Middle frontal gyrus (tissue), 1 donor: ENCODE measurements around the gene TEX261.
"Not testable (repeated sequence)": the region's sequence is repeated elsewhere in the genome, so short reads cannot be mapped to it uniquely, and the experiment has no call there.

Experiments used
- DNase-seq: peaks from one replicate; pipeline ENCODE4 v3.0.0-alpha.2; 2015; ENCODE audit warnings: low spot score; ENCODE audit errors: extremely low spot score

Gene TEX261

GRCh38 chr2:71000780-71001591 is 6.3 kb upstream of the TEX261 start:
- no peak for DNase-seq

- not testable (repeated sequence) for DNase-seq
Observed at GRCh38 chr2:70999931-71000330, 5.3 kb upstream of the TEX261 start.

- DNase-seq: no peak
Observed at GRCh38 chr2:70999362-70999761, 4.7 kb upstream of the TEX261 start.

GRCh38 chr2:70998885-70999284 is 4.2 kb upstream of the TEX261 start:
- DNase-seq: not testable (repeated sequence)

GRCh38 chr2:70995426-70995729 is 705 bp upstream of the TEX261 start:
- DNase-seq: no peak

- no peak for DNase-seq
Observed at GRCh38 chr2:70994009-70994698, 519 bp downstream of the TEX261 start.

GRCh38 chr2:70992945-70993853 is 1.5 kb downstream of the TEX261 start:
- no peak for DNase-seq

GRCh38 chr2:70991742-70992141 is 2.9 kb downstream of the TEX261 start:
- no peak for DNase-seq

- no peak for DNase-seq
Observed at GRCh38 chr2:70991142-70991541, 3.5 kb downstream of the TEX261 start.

GRCh38 chr2:70990216-70990615 is 4.5 kb downstream of the TEX261 start:
- DNase-seq: no peak

- no peak for DNase-seq
Observed at GRCh38 chr2:70988726-70989648, 5.7 kb downstream of the TEX261 start.

- no peak for DNase-seq
Observed at GRCh38 chr2:70988151-70988550, 6.5 kb downstream of the TEX261 start.

- DNase-seq: no peak
Observed at GRCh38 chr2:70987386-70987785, 7.3 kb downstream of the TEX261 start.

- no peak for DNase-seq
Observed at GRCh38 chr2:70986499-70987189, 8.0 kb downstream of the TEX261 start.

- DNase-seq: no peak
Observed at GRCh38 chr2:70985956-70986355, 8.7 kb downstream of the TEX261 start.

GRCh38 chr2:70985283-70985688 is 9.4 kb downstream of the TEX261 start:
- no peak for DNase-seq

GRCh38 chr2:70984576-70985282 is 9.9 kb downstream of the TEX261 start:
- no peak for DNase-seq

- no peak for DNase-seq
Observed at GRCh38 chr2:70984228-70984575, 10.5 kb downstream of the TEX261 start.

- DNase-seq: no peak
Observed at GRCh38 chr2:70983506-70984227, 11.0 kb downstream of the TEX261 start.
